ENCODE data around the gene RAPGEF5.

The RAPGEF5 gene

GRCh38 chr7:22189230-22189629 is 167.7 kb downstream of the RAPGEF5 start:
- no peak for DNase-seq (ENCODE audit: low read depth in 2 of 2)

- DNase-seq (ENCODE audit: low read depth in 2 of 2): no peak
Observed at GRCh38 chr7:22187691-22188348, 169.1 kb downstream of the RAPGEF5 start.

- no peak for DNase-seq (ENCODE audit: low read depth in 2 of 2)
Observed at GRCh38 chr7:22185559-22185958, 171.4 kb downstream of the RAPGEF5 start.

GRCh38 chr7:22184549-22185199 is 172.3 kb downstream of the RAPGEF5 start:
- no peak for DNase-seq (ENCODE audit: low read depth in 2 of 2)

- DNase-seq (ENCODE audit: low read depth in 2 of 2): no peak
Observed at GRCh38 chr7:22183522-22184280, 173.3 kb downstream of the RAPGEF5 start.

GRCh38 chr7:22182149-22182548 is 174.8 kb downstream of the RAPGEF5 start:
- DNase-seq (ENCODE audit: low read depth in 2 of 2): no peak

- DNase-seq (ENCODE audit: low read depth in 2 of 2): no peak
Observed at GRCh38 chr7:22181663-22182062, 175.3 kb downstream of the RAPGEF5 start.

- DNase-seq (ENCODE audit: low read depth in 2 of 2): no peak
Observed at GRCh38 chr7:22179442-22179879, 177.5 kb downstream of the RAPGEF5 start.

- no peak for DNase-seq (ENCODE audit: low read depth in 2 of 2)
Observed at GRCh38 chr7:22178735-22179134, 178.2 kb downstream of the RAPGEF5 start.

GRCh38 chr7:22176791-22177412 is 180.1 kb downstream of the RAPGEF5 start:
- DNase-seq (ENCODE audit: low read depth in 2 of 2): no peak

- DNase-seq (ENCODE audit: low read depth in 2 of 2): no peak
Observed at GRCh38 chr7:22174574-22174953, 182.4 kb downstream of the RAPGEF5 start.

- DNase-seq (ENCODE audit: low read depth in 2 of 2): no peak
Observed at GRCh38 chr7:22173685-22174573, 183.0 kb downstream of the RAPGEF5 start.

GRCh38 chr7:22168129-22168634 is 188.8 kb downstream of the RAPGEF5 start:
- no peak for DNase-seq (ENCODE audit: low read depth in 2 of 2)

GRCh38 chr7:22167482-22167881 is 189.5 kb downstream of the RAPGEF5 start:
- no peak for DNase-seq (ENCODE audit: low read depth in 2 of 2)

- no peak for DNase-seq (ENCODE audit: low read depth in 2 of 2)
Observed at GRCh38 chr7:22166928-22167327, 190.0 kb downstream of the RAPGEF5 start.

- no peak for DNase-seq (ENCODE audit: low read depth in 2 of 2)
Observed at GRCh38 chr7:22159341-22159740, 197.6 kb downstream of the RAPGEF5 start.

- no peak for DNase-seq (ENCODE audit: low read depth in 2 of 2)
Observed at GRCh38 chr7:22157552-22157951, 199.4 kb downstream of the RAPGEF5 start.

GRCh38 chr7:22156205-22156604 is 200.7 kb downstream of the RAPGEF5 start:
- no peak for DNase-seq (ENCODE audit: low read depth in 2 of 2)

- no peak for DNase-seq (ENCODE audit: low read depth in 2 of 2)
Observed at GRCh38 chr7:22154143-22154529, 202.8 kb downstream of the RAPGEF5 start.

- DNase-seq (ENCODE audit: low read depth in 2 of 2): no peak
Observed at GRCh38 chr7:22153432-22154142, 203.4 kb downstream of the RAPGEF5 start.

- DNase-seq (ENCODE audit: low read depth in 2 of 2): no peak
Observed at GRCh38 chr7:22152690-22153089, 204.3 kb downstream of the RAPGEF5 start.

All from stimulated activated CD8-positive, alpha-beta memory T cell treated with anti-CD3 and anti-CD28 coated beads, Interleukin-15, amount 100 ng/mL, for 48 hours (primary cell).